ENCODE results near the gene MOSPD3. TPM values are rescaled to one million over a fixed set of nuclear protein-coding genes. Genes with fewer than 3 reads are reported as not detected.
A peak's percentile ranks its signal among the peaks of the same experiment; 100 is the strongest.

Gene MOSPD3
- total and polyA plus RNA-seq, 2 donors (not counting 3 experiments of a cell fraction or from before 2014, with no cell fraction given), result 24.4 to 40.7 TPM

DNA sequence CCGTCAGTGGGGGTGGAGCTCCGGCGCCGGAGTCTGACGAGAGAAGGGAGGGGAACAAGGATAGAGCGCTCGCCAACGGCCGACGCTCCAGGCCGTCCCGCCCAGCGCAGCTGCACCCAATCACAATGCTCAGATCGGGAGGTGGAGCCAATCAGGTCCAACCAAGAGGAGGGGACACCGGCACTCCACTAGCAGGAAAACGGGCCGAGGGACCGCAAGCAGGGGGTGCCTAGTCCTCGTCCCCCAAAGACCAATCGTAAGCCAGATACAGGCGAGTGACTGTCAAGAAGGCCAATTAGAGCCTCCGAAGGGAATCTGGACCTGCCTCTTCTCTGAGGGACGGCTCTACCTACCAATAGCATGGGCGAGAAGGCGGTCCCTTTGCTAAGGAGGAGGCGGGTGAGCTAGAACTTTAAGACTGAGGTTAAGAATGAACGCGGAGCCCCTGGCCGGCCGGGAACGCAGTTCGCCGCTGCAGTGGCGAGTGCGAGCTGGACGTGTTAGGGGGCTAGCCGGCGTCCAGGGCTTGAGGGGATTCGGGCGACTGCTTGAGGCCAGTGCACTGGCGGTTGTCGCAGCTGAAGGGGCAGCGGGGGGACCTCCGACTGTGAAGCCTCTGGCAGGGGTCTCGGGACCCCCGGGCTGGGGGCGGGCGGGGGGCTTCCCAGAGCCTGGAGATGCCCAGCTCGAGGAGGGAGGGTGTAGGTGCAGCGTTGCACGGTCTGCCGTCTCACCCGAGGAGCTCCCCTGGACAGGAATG lies 25.9 kb upstream of the MOSPD3 start, which contains the start of gene FBXO24:
TSS of gene FBXO24 (plus strand) at position 63 of the 760 bp plus-strand sequence. CDS start at position 361, 298 bp downstream.
- Histone ChIP-seq H3K27me3 (ENCODE audit: control insufficient read depth in 2 of 2, insufficient read depth in 2 of 2, low read length in 2 of 2) (peaks cover 0 to 4% of the 10 kb centered on the region in 2 experiments), H3K9me1 (replicated peaks; ENCODE audit: control insufficient read depth, extremely low read depth, insufficient read depth, low read length) (no peaks in the 10 kb centered on the region)
- dilution Hi-C loops (cut with MboI; ENCODE audit: extremely low pct_ligation_motif_present, low sequenced_read_pairs), result no loop called here

DNA sequence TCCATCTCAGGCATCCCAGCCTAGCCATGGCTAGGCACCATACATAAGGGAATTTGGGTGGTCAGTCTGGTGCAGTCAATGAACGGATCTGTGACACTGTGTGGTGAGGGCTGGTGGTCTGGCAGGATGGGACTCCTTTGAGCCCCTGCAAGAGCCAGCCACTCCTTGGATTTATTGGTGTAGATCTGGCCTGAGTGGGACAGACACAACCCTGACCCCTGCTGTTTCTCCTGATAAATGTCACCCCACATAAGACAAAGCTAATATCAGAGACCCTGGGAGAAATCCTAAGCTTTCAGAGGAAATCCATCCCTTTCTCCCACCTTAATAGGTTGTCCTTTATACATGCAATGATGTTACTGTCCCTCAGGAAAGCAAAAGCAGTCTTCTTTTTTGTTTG lies 23.9 kb upstream of the MOSPD3 start:
- peak; percentile 84 for FAIRE-seq
- Histone ChIP-seq H2AFZ (ENCODE audit: low read depth, low read length) (no peak overlapping the region), H3K9ac (replicated peaks; ENCODE audit: extremely low read depth, insufficient read depth, low read length) (no peak overlapping the region), H3K36me3 (ENCODE audit: control insufficient read depth in 2 of 2, extremely low read depth in 1 of 2, insufficient read depth in 2 of 2, low read length in 2 of 2) (no peaks in the 10 kb centered on the region), H3K79me2 (ENCODE audit: control insufficient read depth, insufficient read depth, low read length) (peaks cover 15% of the 10 kb centered on the region), H3K27ac (ENCODE audit: insufficient read depth, low read depth, low read length) (no peak overlapping the region), H3K9me3 (replicated peaks; ENCODE audit: control insufficient read depth, insufficient read depth, low read length) (no peaks in the 10 kb centered on the region), H3K9me1 (replicated peaks; ENCODE audit: control insufficient read depth, extremely low read depth, insufficient read depth, low read length) (no peaks in the 10 kb centered on the region), H3K4me1 (ENCODE audit: control insufficient read depth, extremely low read depth, insufficient read depth, low read length) (peaks cover 22% of the 10 kb centered on the region), H3K4me2 (ENCODE audit: insufficient read depth, low read length) (no peak overlapping the region), H3K4me3 (replicated peaks in 1 of 3; ENCODE audit: insufficient read depth in 1 of 3, low read depth in 1 of 3, low read length in 3 of 3) (no peak overlapping the region), H3K27me3 (ENCODE audit: control insufficient read depth in 2 of 2, insufficient read depth in 2 of 2, low read length in 2 of 2) (peaks cover 0 to 4% of the 10 kb centered on the region in 2 experiments), H4K20me1 (replicated peaks; ENCODE audit: control insufficient read depth, extremely low read depth, insufficient read depth, low read length) (no peaks in the 10 kb centered on the region)
- intact Hi-C loops (cut with micrococcal nuclease) (loop anchor here (1.0 to 10.0 kb wide), 3 partner anchors 24 to 276 kb away; partner anchors contain the start of genes GIGYF1 and TRIP6), dilution Hi-C loops (cut with MboI; ENCODE audit: extremely low pct_ligation_motif_present, low sequenced_read_pairs) (no loop called here)
- ChIA-PET POLR2A (no interaction called here), CTCF (interaction anchor here (0.6 to 3.8 kb wide), 36 partner anchors 8 to 264 kb away, joined by 3 to 34 read pairs (median 4); partner anchors contain the start of genes AGFG2, MOSPD3, PCOLCE and SLC12A9)
- no peak for TF ChIP-seq MYC (IDR thresholded peaks at IDR 0.05; ENCODE audit: low read depth, low read length)
- TF ChIP-seq GATA2 (IDR thresholded peaks at IDR 0.05; ENCODE audit: insufficient read depth, insufficient read length, low read depth, low read length), result no peak
- no peak for TF ChIP-seq EZH2 (IDR thresholded peaks at IDR 0.05; ENCODE audit: borderline replicate concordance, low read depth, low read length, severe bottlenecking)
- TF ChIP-seq, protein P1, sequence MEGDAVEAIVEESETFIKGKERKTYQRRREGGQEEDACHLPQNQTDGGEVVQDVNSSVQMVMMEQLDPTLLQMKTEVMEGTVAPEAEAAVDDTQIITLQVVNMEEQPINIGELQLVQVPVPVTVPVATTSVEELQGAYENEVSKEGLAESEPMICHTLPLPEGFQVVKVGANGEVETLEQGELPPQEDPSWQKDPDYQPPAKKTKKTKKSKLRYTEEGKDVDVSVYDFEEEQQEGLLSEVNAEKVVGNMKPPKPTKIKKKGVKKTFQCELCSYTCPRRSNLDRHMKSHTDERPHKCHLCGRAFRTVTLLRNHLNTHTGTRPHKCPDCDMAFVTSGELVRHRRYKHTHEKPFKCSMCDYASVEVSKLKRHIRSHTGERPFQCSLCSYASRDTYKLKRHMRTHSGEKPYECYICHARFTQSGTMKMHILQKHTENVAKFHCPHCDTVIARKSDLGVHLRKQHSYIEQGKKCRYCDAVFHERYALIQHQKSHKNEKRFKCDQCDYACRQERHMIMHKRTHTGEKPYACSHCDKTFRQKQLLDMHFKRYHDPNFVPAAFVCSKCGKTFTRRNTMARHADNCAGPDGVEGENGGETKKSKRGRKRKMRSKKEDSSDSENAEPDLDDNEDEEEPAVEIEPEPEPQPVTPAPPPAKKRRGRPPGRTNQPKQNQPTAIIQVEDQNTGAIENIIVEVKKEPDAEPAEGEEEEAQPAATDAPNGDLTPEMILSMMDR (IDR thresholded peaks at IDR 0.05; ENCODE audit: extremely low read depth in 1 of 2, insufficient read depth in 1 of 2, low read depth in 1 of 2, low read length in 2 of 2), result peak; percentile 32 to 41
- no TSS peak for BruUV-seq (replicated peaks)
- peak; percentile 41 for DNase-seq (ENCODE audit: low read depth, low spot score)

More for the DNA sequence above, 25.9 kb upstream of the MOSPD3 start, which contains the start of gene FBXO24:
- Histone ChIP-seq H3K27ac (ENCODE audit: insufficient read depth, low read depth, low read length) (peak within 1 kb of the TSS; percentile 65), H3K9me3 (replicated peaks; ENCODE audit: control insufficient read depth, insufficient read depth, low read length) (no peaks in the 10 kb centered on the region), H2AFZ (ENCODE audit: low read depth, low read length) (peak within 1 kb of the TSS; percentile 86), H3K79me2 (ENCODE audit: control insufficient read depth, insufficient read depth, low read length) (peaks cover 29% of the 10 kb centered on the region), H3K4me3 (replicated peaks in 1 of 3; ENCODE audit: insufficient read depth in 1 of 3, low read depth in 1 of 3, low read length in 3 of 3) (peak within 1 kb of the TSS; percentile 86 to 95 (median 93)), H3K9ac (replicated peaks; ENCODE audit: extremely low read depth, insufficient read depth, low read length) (peak within 1 kb of the TSS; percentile 92), H3K4me2 (ENCODE audit: insufficient read depth, low read length) (peak within 1 kb of the TSS; percentile 95), H4K20me1 (replicated peaks; ENCODE audit: control insufficient read depth, extremely low read depth, insufficient read depth, low read length) (no peaks in the 10 kb centered on the region), H3K4me1 (ENCODE audit: control insufficient read depth, extremely low read depth, insufficient read depth, low read length) (peaks cover 32% of the 10 kb centered on the region), H3K36me3 (ENCODE audit: control insufficient read depth in 2 of 2, extremely low read depth in 1 of 2, insufficient read depth in 2 of 2, low read length in 2 of 2) (peaks cover 10 to 11% of the 10 kb centered on the region in 2 experiments)
- ChIA-PET POLR2A (interaction anchor here (0.6 to 3.6 kb wide), 22 partner anchors 8 to 303 kb away, joined by 3 to 28 read pairs (median 5); partner anchors contain the start of genes GNB2, MOSPD3, PCOLCE and POP7), CTCF (interaction anchor here (0.7 to 2.7 kb wide), 19 partner anchors 16 to 179 kb away, joined by 3 to 13 read pairs (median 3); partner anchors contain the start of genes GNB2, MOSPD3, PCOLCE and POP7)
- no TSS peak for BruUV-seq (replicated peaks)
- FAIRE-seq (peak; percentile 100), DNase-seq (ENCODE audit: low read depth, low spot score) (peak; percentile 100)
- intact Hi-C loops (cut with micrococcal nuclease), result loop anchor here (1.0 to 10.0 kb wide), 7 partner anchors 18 to 278 kb away; partner anchors contain the start of genes GIGYF1, GNB2, MOSPD3 and TRIP6
- TF ChIP-seq JUN (IDR thresholded peaks at IDR 0.05; ENCODE audit: borderline replicate concordance, insufficient read depth, insufficient read length, low read depth) (no peak), POLR2A (IDR thresholded peaks at IDR 0.05; ENCODE audit: low read depth, low read length) (peak; percentile 72), MYC (IDR thresholded peaks at IDR 0.05; ENCODE audit: low read depth, low read length) (no peak), POLR2AphosphoS5 (IDR thresholded peaks at IDR 0.05; ENCODE audit: insufficient read depth, low read depth, low read length) (peak; percentile 61)
- TF ChIP-seq, protein P2, sequence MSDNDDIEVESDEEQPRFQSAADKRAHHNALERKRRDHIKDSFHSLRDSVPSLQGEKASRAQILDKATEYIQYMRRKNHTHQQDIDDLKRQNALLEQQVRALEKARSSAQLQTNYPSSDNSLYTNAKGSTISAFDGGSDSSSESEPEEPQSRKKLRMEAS (IDR thresholded peaks at IDR 0.05; ENCODE audit: insufficient read depth, insufficient read length), result no peak

Measured in endothelial cell of umbilical vein (primary cell).